ENCODE measurements around the gene ONECUT2. TPM values are rescaled to one million over a fixed set of nuclear protein-coding genes. Genes with fewer than 3 reads are reported as not detected.
A peak's percentile ranks its signal among the peaks of the same experiment; 100 is the strongest.

The ONECUT2 gene
- total and polyA plus RNA-seq, 2 experiments from 2014 or later = 0.82 to 1.7 TPM

- H3K27me3 Mint-ChIP-seq (ENCODE audit: insufficient read depth, low read depth, poor library complexity) = peaks cover 97% of the 10 kb centered on the region
- H3K4me1 Mint-ChIP-seq = peaks cover 68% of the 10 kb centered on the region
- peaks cover 27% of the 10 kb centered on the region for H4K20me1 ChIP-seq (replicated peaks; ENCODE audit: insufficient read depth)
- H3K27me3 ChIP-seq (ENCODE audit: insufficient read depth) = peaks cover 93% of the 10 kb centered on the region
- peaks cover 10% of the 10 kb centered on the region; the same call in 1 of the 3 replicates for H3K9me3 Mint-ChIP-seq
- DNase-seq (ENCODE audit: low spot score) = no peak
- no peaks in the 10 kb centered on the region for H3K9me2 ChIP-seq (ENCODE audit: insufficient read depth)
- no peaks in the 10 kb centered on the region; the same call in 2 of the 3 replicates for H3K36me3 Mint-ChIP-seq (ENCODE audit: low read depth)
- H3K36me3 ChIP-seq (ENCODE audit: insufficient read depth) = no peaks in the 10 kb centered on the region
- H2AFZ ChIP-seq = no peak overlapping the region
- H3K4me1 ChIP-seq (ENCODE audit: insufficient read depth) = peaks cover 63% of the 10 kb centered on the region
- H3K27ac ChIP-seq (ENCODE audit: low read depth) = no peak overlapping the region
- H3K27ac Mint-ChIP-seq = no peak overlapping the region
- peak overlapping the region; percentile 82 for H3K4me3 Mint-ChIP-seq
- no peaks in the 10 kb centered on the region for H3K79me2 ChIP-seq (replicated peaks; ENCODE audit: insufficient read depth)
- ATAC-seq = no peak
- H3F3A ChIP-seq (replicated peaks; ENCODE audit: low read depth) = peaks cover 49% of the 10 kb centered on the region
- peak overlapping the region; percentile 92 for H3K4me2 ChIP-seq
- peak; percentile 87 for TF ChIP-seq EZH2 (IDR thresholded peaks at IDR 0.05; ENCODE audit: low read depth, unreplicated experiment)
- no peak for TF ChIP-seq CREB1 (CRISPR knock-in tag; IDR thresholded peaks at IDR 0.05; ENCODE audit: low read depth)
- no peak for TF ChIP-seq ZNF462 (CRISPR knock-in tag; IDR thresholded peaks at IDR 0.05)
- TF ChIP-seq EZH2phosphoT487 (IDR thresholded peaks at IDR 0.05; ENCODE audit: unreplicated experiment) = no peak
- peak overlapping the region; percentile 71 for H3K4me3 ChIP-seq
Observed at GRCh38 chr18:57436965-57437333, 1.8 kb downstream of the ONECUT2 start.

GRCh38 chr18:57437402-57437765, 2.2 kb downstream of the ONECUT2 start:
- Histone ChIP-seq H3K4me1 (ENCODE audit: insufficient read depth) (peaks cover 61% of the 10 kb centered on the region), H3K9me2 (ENCODE audit: insufficient read depth) (no peaks in the 10 kb centered on the region), H4K20me1 (replicated peaks; ENCODE audit: insufficient read depth) (peaks cover 24% of the 10 kb centered on the region), H3K4me2 (peak overlapping the region; percentile 92), H3K79me2 (replicated peaks; ENCODE audit: insufficient read depth) (no peaks in the 10 kb centered on the region), H3K4me3 (peak overlapping the region; percentile 71), H3K27me3 (ENCODE audit: insufficient read depth) (peaks cover 93% of the 10 kb centered on the region), H3F3A (replicated peaks; ENCODE audit: low read depth) (peaks cover 46% of the 10 kb centered on the region), H2AFZ (peak overlapping the region; percentile 52; the same call in 1 of the 2 replicates), H3K27ac (ENCODE audit: low read depth) (no peak overlapping the region), H3K36me3 (ENCODE audit: insufficient read depth) (no peaks in the 10 kb centered on the region)
- peak; percentile 58 for DNase-seq (ENCODE audit: low spot score)
- peaks cover 63% of the 10 kb centered on the region for H3K4me1 Mint-ChIP-seq
- peak; percentile 4 for ATAC-seq
- peaks cover 97% of the 10 kb centered on the region for H3K27me3 Mint-ChIP-seq (ENCODE audit: insufficient read depth, low read depth, poor library complexity)
- peaks cover 10% of the 10 kb centered on the region; the same call in 1 of the 3 replicates for H3K9me3 Mint-ChIP-seq
- no peak overlapping the region for H3K27ac Mint-ChIP-seq
- H3K36me3 Mint-ChIP-seq (ENCODE audit: low read depth) = no peaks in the 10 kb centered on the region; the same call in 2 of the 3 replicates
- peak overlapping the region; percentile 82 for H3K4me3 Mint-ChIP-seq
- TF ChIP-seq NANOG (IDR thresholded peaks at IDR 0.05; ENCODE audit: borderline replicate concordance) (no peak), ZNF114 (CRISPR knock-in tag; IDR thresholded peaks at IDR 0.05) (no peak), STAT1 (IDR thresholded peaks at IDR 0.05; ENCODE audit: unreplicated experiment) (no peak), ZNF462 (CRISPR knock-in tag; IDR thresholded peaks at IDR 0.05) (no peak)
